Epithelial cell of esophagus (primary cell): ENCODE results near the gene SNRNP48.

ENCODE experiments used
- DNase-seq: peaks from one replicate; pipeline ENCODE4 v3.0.0; 2010; ENCODE audit warnings: low read depth
- H3K4me3 ChIP-seq: 2 replicates; pipeline ENCODE4 v1.5.1; 2011; ENCODE audit warnings: mild to moderate bottlenecking, low read length, control low read depth
- CTCF ChIP-seq: IDR thresholded peaks from 2 replicates; pipeline ENCODE4 v1.5.1; 2011; ENCODE audit warnings: low read depth, mild to moderate bottlenecking, low read length, control low read depth, inconsistent platforms; ENCODE audit not compliant: insufficient read depth; ENCODE audit errors: missing control alignments

The SNRNP48 gene

GRCh38 chr6:7580537-7580926, 9.5 kb upstream of the SNRNP48 start:
- no peak for TF ChIP-seq CTCF
- no peak overlapping the region for H3K4me3 ChIP-seq
- peak; percentile 45 for DNase-seq

GRCh38 chr6:7580927-7581618, 8.9 kb upstream of the SNRNP48 start:
- no peak for TF ChIP-seq CTCF
- H3K4me3 ChIP-seq, result no peak overlapping the region
- peak; percentile 9 for DNase-seq

- TF ChIP-seq CTCF, result no peak
- DNase-seq, result peak; percentile 16
- H3K4me3 ChIP-seq, result no peak overlapping the region
Measured at GRCh38 chr6:7585287-7585930, 4.6 kb upstream of the SNRNP48 start.

- peak; percentile 82 for DNase-seq
- no peak for TF ChIP-seq CTCF
Measured at GRCh38 chr6:7587631-7588100, 2.3 kb upstream of the SNRNP48 start.

GRCh38 chr6:7588506-7588905, 1.5 kb upstream of the SNRNP48 start:
- peak; percentile 55 for DNase-seq
- no peak overlapping the region for H3K4me3 ChIP-seq
- no peak for TF ChIP-seq CTCF

More at GRCh38 chr6:7587631-7588100, 2.3 kb upstream of the SNRNP48 start:
- no peak overlapping the region for H3K4me3 ChIP-seq

GRCh38 chr6:7589221-7589620, 777 bp upstream of the SNRNP48 start:
- DNase-seq, result peak; percentile 72
- peak overlapping the region; percentile 69 for H3K4me3 ChIP-seq
- TF ChIP-seq CTCF, result no peak
